Panc1 (cell line): ENCODE results near the gene LRRC8B.

ENCODE experiments used
- POLR2AphosphoS5 ChIP-seq: IDR thresholded peaks from 2 replicates; pipeline ENCODE4 v1.6.1; 2012; ENCODE audit warnings: mild to moderate bottlenecking, low read depth, low read length, moderate library complexity
- REST ChIP-seq, 2 experiments: IDR thresholded peaks; 2 replicates each; pipeline ENCODE4 v1.6.1; 2011 to 2012; ENCODE audit warnings: low read depth in 2 of 2, control low read depth in 1 of 2, low read length in 1 of 2, mild to moderate bottlenecking in 1 of 2, moderate library complexity in 1 of 2; ENCODE audit not compliant: insufficient read depth in 1 of 2
- SIN3A ChIP-seq: IDR thresholded peaks from 2 replicates; pipeline ENCODE4 v1.6.1; 2012; ENCODE audit warnings: low read depth, mild to moderate bottlenecking, low read length, moderate library complexity, borderline replicate concordance; ENCODE audit not compliant: insufficient read depth
- TCF7L2 ChIP-seq: IDR thresholded peaks from 2 replicates; pipeline ENCODE4 v1.6.1; 2011; ENCODE audit warnings: mild to moderate bottlenecking, low read depth, low read length, inconsistent platforms
- TF ChIP-seq, protein P1 (sequence below): fragments of 450-650 bp; IDR thresholded peaks from 2 replicates; pipeline ENCODE4 v1.5.1; 2017; ENCODE audit warnings: mild to moderate bottlenecking

GRCh38 chr1:89600451-89601224 is 76.0 kb downstream of the LRRC8B start:
- TF ChIP-seq, protein P1, sequence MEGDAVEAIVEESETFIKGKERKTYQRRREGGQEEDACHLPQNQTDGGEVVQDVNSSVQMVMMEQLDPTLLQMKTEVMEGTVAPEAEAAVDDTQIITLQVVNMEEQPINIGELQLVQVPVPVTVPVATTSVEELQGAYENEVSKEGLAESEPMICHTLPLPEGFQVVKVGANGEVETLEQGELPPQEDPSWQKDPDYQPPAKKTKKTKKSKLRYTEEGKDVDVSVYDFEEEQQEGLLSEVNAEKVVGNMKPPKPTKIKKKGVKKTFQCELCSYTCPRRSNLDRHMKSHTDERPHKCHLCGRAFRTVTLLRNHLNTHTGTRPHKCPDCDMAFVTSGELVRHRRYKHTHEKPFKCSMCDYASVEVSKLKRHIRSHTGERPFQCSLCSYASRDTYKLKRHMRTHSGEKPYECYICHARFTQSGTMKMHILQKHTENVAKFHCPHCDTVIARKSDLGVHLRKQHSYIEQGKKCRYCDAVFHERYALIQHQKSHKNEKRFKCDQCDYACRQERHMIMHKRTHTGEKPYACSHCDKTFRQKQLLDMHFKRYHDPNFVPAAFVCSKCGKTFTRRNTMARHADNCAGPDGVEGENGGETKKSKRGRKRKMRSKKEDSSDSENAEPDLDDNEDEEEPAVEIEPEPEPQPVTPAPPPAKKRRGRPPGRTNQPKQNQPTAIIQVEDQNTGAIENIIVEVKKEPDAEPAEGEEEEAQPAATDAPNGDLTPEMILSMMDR, result no peak
- TF ChIP-seq POLR2AphosphoS5 (no peak), SIN3A (no peak), REST (IDR thresholded peaks at IDR 0.05; ENCODE audit: insufficient read depth in 1 of 2, low read depth in 2 of 2, low read length in 1 of 2) (no peak), TCF7L2 (no peak)
